Amniotic epithelial cell (primary cell): ENCODE measurements around the gene SRRM3.
A peak's percentile ranks its signal among the peaks of the same experiment; 100 is the strongest.
"Not testable (repeated sequence)": the region's sequence is repeated elsewhere in the genome, so short reads cannot be mapped to it uniquely, and the experiment has no call there.

Experiments used
- DNase-seq: peaks from one replicate; pipeline ENCODE4 v3.0.0-alpha.2; 2010; ENCODE audit warnings: low read depth

SRRM3 gene

GRCh38 chr7:76265299-76265698 is 63.6 kb downstream of the SRRM3 start:
- DNase-seq: no peak

GRCh38 chr7:76267107-76267893 is 65.6 kb downstream of the SRRM3 start:
- DNase-seq: no peak

GRCh38 chr7:76267894-76268183 is 66.1 kb downstream of the SRRM3 start:
- DNase-seq: no peak

GRCh38 chr7:76268376-76268775 is 66.7 kb downstream of the SRRM3 start:
- no peak for DNase-seq

- DNase-seq: peak; percentile 46
Measured at GRCh38 chr7:76269895-76270294, 68.2 kb downstream of the SRRM3 start.

- DNase-seq: not testable (repeated sequence)
Measured at GRCh38 chr7:76271384-76271783, 69.7 kb downstream of the SRRM3 start.

- DNase-seq: no peak
Measured at GRCh38 chr7:76272142-76272541, 70.4 kb downstream of the SRRM3 start.

- DNase-seq: no peak
Measured at GRCh38 chr7:76272851-76273497, 71.3 kb downstream of the SRRM3 start.

- DNase-seq: no peak
Measured at GRCh38 chr7:76273503-76273902, 71.8 kb downstream of the SRRM3 start.

GRCh38 chr7:76278540-76278939 is 76.8 kb downstream of the SRRM3 start:
- DNase-seq: peak; percentile 50

GRCh38 chr7:76280408-76280807 is 78.7 kb downstream of the SRRM3 start:
- DNase-seq: no peak

- DNase-seq: no peak
Measured at GRCh38 chr7:76281006-76281705, 79.5 kb downstream of the SRRM3 start.

GRCh38 chr7:76281706-76282343 is 80.1 kb downstream of the SRRM3 start:
- no peak for DNase-seq

GRCh38 chr7:76282344-76283253 is 80.9 kb downstream of the SRRM3 start:
- peak; percentile 35 for DNase-seq

- DNase-seq: no peak
Measured at GRCh38 chr7:76283254-76284159, 81.8 kb downstream of the SRRM3 start.

- no peak for DNase-seq
Measured at GRCh38 chr7:76285604-76286374, 84.1 kb downstream of the SRRM3 start.

GRCh38 chr7:76286842-76287403 is 85.2 kb downstream of the SRRM3 start:
- no peak for DNase-seq

- not testable (repeated sequence) for DNase-seq
Measured at GRCh38 chr7:76290847-76291350, 89.2 kb downstream of the SRRM3 start.
